Esophagus muscularis mucosa (tissue), 4 donors: ENCODE data around the gene TSC22D3.

Experiments used
- CTCF ChIP-seq, 3 experiments: fragments of 200-600 bp in 2 of 3; fragments of 450-650 bp in 1 of 3; sonication (generic) in 2 of 3; IDR thresholded peaks; one replicate each; pipeline ENCODE4 v1.5.1; 2017 to 2019; ENCODE audit warnings: antibody characterized with exemption in 3 of 3, mild to moderate bottlenecking in 2 of 3, moderate library complexity in 1 of 3
- EP300 ChIP-seq: sonication (generic); formaldehyde crosslinking; IDR thresholded peaks from one replicate; pipeline ENCODE4 v1.6.1; 2017; ENCODE audit warnings: antibody characterized with exemption
- POLR2A ChIP-seq: fragments of 450-650 bp; IDR thresholded peaks from one replicate; pipeline ENCODE4 v1.6.1; 2017; ENCODE audit warnings: antibody characterized with exemption, moderate library complexity, mild to moderate bottlenecking, low read depth
- POLR2AphosphoS5 ChIP-seq, 2 donors: sonication (generic); formaldehyde crosslinking; IDR thresholded peaks; one replicate each; pipeline ENCODE4 v1.6.1; 2017; ENCODE audit warnings: antibody characterized with exemption in 2 of 2

- TF ChIP-seq POLR2A (no peak), CTCF (IDR thresholded peaks at IDR 0.05) (no peak), POLR2AphosphoS5 (IDR thresholded peaks at IDR 0.05) (no peak), EP300 (no peak)
Observed at GRCh38 chrX:107686792-107687191, 88.8 kb downstream of the TSC22D3 start.
